Peyer's patch (tissue), 4 donors: ENCODE data around the gene NRN1L.

Experiments
- POLR2A ChIP-seq, 2 donors: fragments of 450-650 bp; IDR thresholded peaks; one replicate each; pipeline ENCODE4 v1.5.1; 2017; ENCODE audit warnings: antibody characterized with exemption in 2 of 2, mild to moderate bottlenecking in 2 of 2, moderate library complexity in 2 of 2
- TF ChIP-seq, protein P1 (sequence below), 6 experiments: fragments of 450-650 bp in 4 of 6; fragments of 200-600 bp in 2 of 6; sonication (generic) in 1 of 6; IDR thresholded peaks; one replicate each; pipeline ENCODE4 v1.5.1; 2017 to 2019; ENCODE audit warnings: antibody characterized with exemption in 6 of 6, mild to moderate bottlenecking in 3 of 6, moderate library complexity in 1 of 6

- TF ChIP-seq, protein P1, sequence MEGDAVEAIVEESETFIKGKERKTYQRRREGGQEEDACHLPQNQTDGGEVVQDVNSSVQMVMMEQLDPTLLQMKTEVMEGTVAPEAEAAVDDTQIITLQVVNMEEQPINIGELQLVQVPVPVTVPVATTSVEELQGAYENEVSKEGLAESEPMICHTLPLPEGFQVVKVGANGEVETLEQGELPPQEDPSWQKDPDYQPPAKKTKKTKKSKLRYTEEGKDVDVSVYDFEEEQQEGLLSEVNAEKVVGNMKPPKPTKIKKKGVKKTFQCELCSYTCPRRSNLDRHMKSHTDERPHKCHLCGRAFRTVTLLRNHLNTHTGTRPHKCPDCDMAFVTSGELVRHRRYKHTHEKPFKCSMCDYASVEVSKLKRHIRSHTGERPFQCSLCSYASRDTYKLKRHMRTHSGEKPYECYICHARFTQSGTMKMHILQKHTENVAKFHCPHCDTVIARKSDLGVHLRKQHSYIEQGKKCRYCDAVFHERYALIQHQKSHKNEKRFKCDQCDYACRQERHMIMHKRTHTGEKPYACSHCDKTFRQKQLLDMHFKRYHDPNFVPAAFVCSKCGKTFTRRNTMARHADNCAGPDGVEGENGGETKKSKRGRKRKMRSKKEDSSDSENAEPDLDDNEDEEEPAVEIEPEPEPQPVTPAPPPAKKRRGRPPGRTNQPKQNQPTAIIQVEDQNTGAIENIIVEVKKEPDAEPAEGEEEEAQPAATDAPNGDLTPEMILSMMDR (IDR thresholded peaks at IDR 0.05), result no peak
- TF ChIP-seq POLR2A (IDR thresholded peaks at IDR 0.05), result no peak
Measured at GRCh38 chr16:67845291-67846062, 39.2 kb upstream of the NRN1L start.
